ENCODE data around the gene NGLY1.

The NGLY1 gene, protein sequence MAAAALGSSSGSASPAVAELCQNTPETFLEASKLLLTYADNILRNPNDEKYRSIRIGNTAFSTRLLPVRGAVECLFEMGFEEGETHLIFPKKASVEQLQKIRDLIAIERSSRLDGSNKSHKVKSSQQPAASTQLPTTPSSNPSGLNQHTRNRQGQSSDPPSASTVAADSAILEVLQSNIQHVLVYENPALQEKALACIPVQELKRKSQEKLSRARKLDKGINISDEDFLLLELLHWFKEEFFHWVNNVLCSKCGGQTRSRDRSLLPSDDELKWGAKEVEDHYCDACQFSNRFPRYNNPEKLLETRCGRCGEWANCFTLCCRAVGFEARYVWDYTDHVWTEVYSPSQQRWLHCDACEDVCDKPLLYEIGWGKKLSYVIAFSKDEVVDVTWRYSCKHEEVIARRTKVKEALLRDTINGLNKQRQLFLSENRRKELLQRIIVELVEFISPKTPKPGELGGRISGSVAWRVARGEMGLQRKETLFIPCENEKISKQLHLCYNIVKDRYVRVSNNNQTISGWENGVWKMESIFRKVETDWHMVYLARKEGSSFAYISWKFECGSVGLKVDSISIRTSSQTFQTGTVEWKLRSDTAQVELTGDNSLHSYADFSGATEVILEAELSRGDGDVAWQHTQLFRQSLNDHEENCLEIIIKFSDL

GRCh38 chr3:25782938-25783660 lies at the start of gene NGLY1:
Gene NGLY1 (minus strand): TSS chr3:25783443. CDS start chr3:25783390, 53 bp downstream.
- H3K4me3 ChIP-seq (ENCODE audit: low read length): peak within 1 kb of the TSS; percentile 71
- DNase-seq (ENCODE audit: low read depth): peak; percentile 86
- TF ChIP-seq, protein P1, sequence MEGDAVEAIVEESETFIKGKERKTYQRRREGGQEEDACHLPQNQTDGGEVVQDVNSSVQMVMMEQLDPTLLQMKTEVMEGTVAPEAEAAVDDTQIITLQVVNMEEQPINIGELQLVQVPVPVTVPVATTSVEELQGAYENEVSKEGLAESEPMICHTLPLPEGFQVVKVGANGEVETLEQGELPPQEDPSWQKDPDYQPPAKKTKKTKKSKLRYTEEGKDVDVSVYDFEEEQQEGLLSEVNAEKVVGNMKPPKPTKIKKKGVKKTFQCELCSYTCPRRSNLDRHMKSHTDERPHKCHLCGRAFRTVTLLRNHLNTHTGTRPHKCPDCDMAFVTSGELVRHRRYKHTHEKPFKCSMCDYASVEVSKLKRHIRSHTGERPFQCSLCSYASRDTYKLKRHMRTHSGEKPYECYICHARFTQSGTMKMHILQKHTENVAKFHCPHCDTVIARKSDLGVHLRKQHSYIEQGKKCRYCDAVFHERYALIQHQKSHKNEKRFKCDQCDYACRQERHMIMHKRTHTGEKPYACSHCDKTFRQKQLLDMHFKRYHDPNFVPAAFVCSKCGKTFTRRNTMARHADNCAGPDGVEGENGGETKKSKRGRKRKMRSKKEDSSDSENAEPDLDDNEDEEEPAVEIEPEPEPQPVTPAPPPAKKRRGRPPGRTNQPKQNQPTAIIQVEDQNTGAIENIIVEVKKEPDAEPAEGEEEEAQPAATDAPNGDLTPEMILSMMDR (IDR thresholded peaks at IDR 0.05; ENCODE audit: insufficient read depth, low read depth, low read length, missing control alignments): no peak

DNA sequence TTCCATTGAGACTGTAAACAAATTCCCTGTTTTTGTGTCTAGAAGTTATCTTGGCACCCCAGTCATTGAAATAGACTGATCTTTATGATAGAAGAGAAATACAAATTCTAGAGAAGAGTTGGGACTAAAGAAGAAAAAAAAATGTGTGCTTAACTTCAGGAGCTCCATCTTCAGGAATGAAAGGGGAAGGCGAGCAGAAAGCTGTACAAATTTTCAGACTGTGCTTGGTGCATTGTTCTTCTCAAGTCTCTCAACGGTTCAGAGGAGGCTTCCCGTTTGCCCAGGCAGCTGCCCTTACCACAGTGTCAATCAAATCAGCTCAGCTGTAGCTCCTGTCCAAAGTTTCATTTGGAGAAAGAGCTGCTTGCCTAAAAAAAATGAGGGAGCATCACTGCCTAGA lies 48.3 kb upstream of the NGLY1 start:
- TF ChIP-seq, protein P1 (IDR thresholded peaks at IDR 0.05; ENCODE audit: insufficient read depth, low read depth, low read length, missing control alignments): peak; percentile 48
- no peak overlapping the region for H3K4me3 ChIP-seq (ENCODE audit: low read length)
- DNase-seq (ENCODE audit: low read depth): peak; percentile 42

GRCh38 chr3:25830373-25831280 lies 47.4 kb upstream of the NGLY1 start:
- DNase-seq (ENCODE audit: low read depth): no peak
- H3K4me3 ChIP-seq (ENCODE audit: low read length): no peak overlapping the region
- TF ChIP-seq, protein P1 (IDR thresholded peaks at IDR 0.05; ENCODE audit: insufficient read depth, low read depth, low read length, missing control alignments): no peak

GRCh38 chr3:25826510-25826909 lies 43.3 kb upstream of the NGLY1 start:
- no peak overlapping the region for H3K4me3 ChIP-seq (ENCODE audit: low read length)
- TF ChIP-seq, protein P1 (IDR thresholded peaks at IDR 0.05; ENCODE audit: insufficient read depth, low read depth, low read length, missing control alignments): no peak
- no peak for DNase-seq (ENCODE audit: low read depth)

- TF ChIP-seq, protein P1 (IDR thresholded peaks at IDR 0.05; ENCODE audit: insufficient read depth, low read depth, low read length, missing control alignments): no peak
- H3K4me3 ChIP-seq (ENCODE audit: low read length): no peak overlapping the region
- DNase-seq (ENCODE audit: low read depth): no peak
Measured at GRCh38 chr3:25823314-25823713, 40.1 kb upstream of the NGLY1 start.

Data from epithelial cell of esophagus (primary cell).